NT2/D1 (cell line): ENCODE measurements around the gene CYP2A7.
"Not testable (repeated sequence)": the region's sequence is repeated elsewhere in the genome, so short reads cannot be mapped to it uniquely, and the experiment has no call there.

Experiments used
- DNase-seq: peaks from one replicate; pipeline ENCODE4 v3.0.0-alpha.2; 2011; ENCODE audit warnings: low read depth, low spot score
- H3K27me3 ChIP-seq: 2 replicates; pipeline ENCODE4 v1.6.0; 2011; ENCODE audit warnings: mild to moderate bottlenecking; ENCODE audit not compliant: insufficient read length, insufficient read depth
- H3K36me3 ChIP-seq: 2 replicates; pipeline ENCODE4 v1.6.1; 2011; ENCODE audit warnings: mild to moderate bottlenecking, low read length, mixed read lengths; ENCODE audit not compliant: insufficient read depth, insufficient read length
- H3K4me1 ChIP-seq: 2 replicates; pipeline ENCODE4 v1.5.1; 2011; ENCODE audit not compliant: insufficient read depth, insufficient read length
- H3K4me3 ChIP-seq: 2 replicates; pipeline ENCODE4 v1.5.1; 2011; ENCODE audit warnings: low read depth; ENCODE audit not compliant: insufficient read length
- H3K9ac ChIP-seq: 2 replicates; pipeline ENCODE4 v1.6.0; 2011; ENCODE audit warnings: low read depth; ENCODE audit not compliant: insufficient read length
- H3K9me3 ChIP-seq: 2 replicates; pipeline ENCODE4 v1.5.1; 2011; ENCODE audit warnings: mild to moderate bottlenecking, low read length; ENCODE audit not compliant: insufficient read depth
- SUZ12 ChIP-seq: IDR thresholded peaks from 2 replicates; pipeline ENCODE4 v1.6.1; 2011; ENCODE audit not compliant: insufficient read length, insufficient read depth; ENCODE audit errors: extremely low read depth
- YY1 ChIP-seq: IDR thresholded peaks from 2 replicates; pipeline ENCODE4 v1.6.1; 2011; ENCODE audit not compliant: insufficient read length, insufficient read depth
- ZNF274 ChIP-seq: IDR thresholded peaks from 2 replicates; pipeline ENCODE4 v1.6.1; 2011; ENCODE audit warnings: mild to moderate bottlenecking, low read depth, low read length

Gene CYP2A7, protein sequence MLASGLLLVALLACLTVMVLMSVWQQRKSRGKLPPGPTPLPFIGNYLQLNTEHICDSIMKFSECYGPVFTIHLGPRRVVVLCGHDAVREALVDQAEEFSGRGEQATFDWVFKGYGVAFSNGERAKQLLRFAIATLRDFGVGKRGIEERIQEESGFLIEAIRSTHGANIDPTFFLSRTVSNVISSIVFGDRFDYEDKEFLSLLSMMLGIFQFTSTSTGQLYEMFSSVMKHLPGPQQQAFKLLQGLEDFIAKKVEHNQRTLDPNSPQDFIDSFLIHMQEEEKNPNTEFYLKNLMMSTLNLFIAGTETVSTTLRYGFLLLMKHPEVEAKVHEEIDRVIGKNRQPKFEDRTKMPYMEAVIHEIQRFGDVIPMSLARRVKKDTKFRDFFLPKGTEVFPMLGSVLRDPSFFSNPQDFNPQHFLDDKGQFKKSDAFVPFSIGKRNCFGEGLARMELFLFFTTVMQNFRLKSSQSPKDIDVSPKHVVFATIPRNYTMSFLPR

DNA sequence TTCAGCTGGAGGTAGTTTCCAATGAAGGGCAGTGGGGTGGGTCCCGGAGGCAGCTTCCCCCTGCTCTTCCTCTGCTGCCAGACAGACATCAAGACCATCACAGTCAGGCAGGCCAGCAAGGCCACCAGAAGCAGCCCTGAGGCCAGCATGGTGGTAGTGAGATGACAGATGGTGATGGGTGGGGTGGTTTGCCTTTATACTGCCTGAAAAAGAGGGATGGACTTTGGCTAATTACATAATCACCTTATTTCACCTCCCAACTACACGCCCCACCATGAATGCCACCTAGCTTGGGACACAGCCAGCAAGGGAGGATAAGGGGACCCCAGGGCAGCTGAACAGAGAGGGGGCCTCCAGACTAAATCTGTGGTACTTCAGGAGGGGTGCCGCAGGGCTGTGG is at the start of gene CYP2A7:
CYP2A7 (minus strand) TSS at position 170 of the 400 bp plus-strand sequence; CDS start at position 149, 21 bp downstream.
- H3K4me1 ChIP-seq, H3K36me3 ChIP-seq, H3K9ac ChIP-seq, DNase-seq, H3K9me3 ChIP-seq, H3K27me3 ChIP-seq, H3K4me3 ChIP-seq: not testable (repeated sequence)

DNA sequence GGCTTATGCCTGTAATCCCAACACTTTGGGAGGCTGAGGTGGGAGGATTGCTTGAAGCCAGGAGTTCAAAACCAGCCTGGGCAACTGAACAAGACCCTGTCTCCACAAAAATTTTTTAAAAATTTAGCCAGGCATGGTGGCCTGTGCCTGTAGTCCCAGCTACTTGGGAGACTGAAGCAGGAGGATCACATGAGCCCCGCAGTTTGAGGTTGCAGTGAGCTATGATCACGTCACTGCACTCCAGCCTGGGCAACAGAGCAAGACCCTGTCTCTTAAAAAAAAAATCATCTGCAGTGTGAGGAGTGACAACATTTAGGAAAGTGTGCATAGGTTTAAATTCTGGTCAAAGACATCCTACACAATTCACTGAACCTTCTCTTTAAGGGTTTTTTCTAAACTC is 48.8 kb upstream of the CYP2A7 start:
- H3K4me3 ChIP-seq, DNase-seq, H3K9me3 ChIP-seq, H3K27me3 ChIP-seq, H3K9ac ChIP-seq, H3K4me1 ChIP-seq, H3K36me3 ChIP-seq: not testable (repeated sequence)

DNA sequence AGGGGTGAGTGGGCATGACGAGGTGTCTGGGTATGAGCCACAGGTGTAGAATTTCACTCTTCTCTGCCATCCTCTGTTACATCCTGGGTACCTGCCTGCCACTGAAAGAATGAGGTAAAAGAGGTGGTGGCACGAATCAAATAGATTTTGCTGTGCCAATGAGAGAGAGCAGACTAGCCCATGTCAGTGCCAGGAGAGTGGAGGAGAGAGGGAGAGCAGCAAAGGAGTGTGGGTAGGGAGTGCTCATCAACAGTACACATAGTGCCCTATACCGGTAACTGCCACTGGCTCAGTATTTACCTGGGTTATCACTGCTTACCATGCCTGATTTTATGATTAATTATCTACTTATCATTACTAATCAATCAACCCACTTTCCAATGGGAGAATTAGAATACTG is 47.9 kb upstream of the CYP2A7 start:
- not testable (repeated sequence) for DNase-seq, H3K4me1 ChIP-seq, H3K36me3 ChIP-seq, H3K9me3 ChIP-seq, H3K27me3 ChIP-seq, H3K9ac ChIP-seq, H3K4me3 ChIP-seq

DNA sequence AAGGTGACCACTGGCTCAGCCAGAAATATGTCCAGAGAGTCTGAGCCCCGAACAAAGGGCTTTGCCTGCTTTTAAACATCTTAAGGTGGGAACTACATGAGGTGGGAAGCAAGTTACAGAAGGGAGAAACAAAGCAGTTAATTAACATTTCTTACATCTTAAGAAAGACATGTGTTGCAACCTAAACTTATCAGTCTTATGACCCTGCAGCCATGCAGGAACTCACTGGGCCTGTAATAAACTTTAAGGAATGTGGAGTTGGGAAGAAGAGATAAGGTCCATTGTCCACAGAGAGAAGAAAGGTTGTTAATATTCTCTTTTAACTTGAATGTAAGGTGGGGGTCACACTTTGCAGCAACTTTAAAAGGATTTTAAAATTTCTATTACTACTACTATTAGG is 46.8 kb upstream of the CYP2A7 start:
- TF ChIP-seq ZNF274 (no peak), YY1 (no peak), SUZ12 (no peak)
- no peaks in the 10 kb centered on the region for H3K4me1 ChIP-seq
- no peaks in the 10 kb centered on the region for H3K27me3 ChIP-seq
- H3K36me3 ChIP-seq = no peaks in the 10 kb centered on the region
- H3K9ac ChIP-seq = no peak overlapping the region
- DNase-seq = no peak
- H3K4me3 ChIP-seq = no peak overlapping the region
- no peaks in the 10 kb centered on the region for H3K9me3 ChIP-seq

DNA sequence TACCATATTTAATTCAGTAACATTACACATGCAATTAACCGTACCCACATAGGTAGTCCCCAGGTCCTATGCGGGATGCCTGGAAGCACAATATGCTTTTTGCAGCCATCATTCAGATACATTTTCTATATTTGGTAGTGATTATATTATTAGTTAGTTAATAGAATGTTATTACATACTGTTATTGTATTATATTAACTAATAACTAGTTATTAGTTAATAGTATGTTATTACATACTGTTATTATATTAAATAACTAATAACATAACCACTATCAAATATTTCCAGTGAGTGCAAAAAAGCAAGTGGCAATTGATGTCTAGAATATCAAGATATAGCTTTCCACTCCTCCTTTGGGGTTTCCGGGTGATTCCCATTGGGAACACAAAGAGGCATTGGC is 45.5 kb upstream of the CYP2A7 start:
- TF ChIP-seq YY1 (no peak), ZNF274 (no peak), SUZ12 (no peak)
- H3K4me1 ChIP-seq = no peaks in the 10 kb centered on the region
- no peaks in the 10 kb centered on the region for H3K9me3 ChIP-seq

DNA sequence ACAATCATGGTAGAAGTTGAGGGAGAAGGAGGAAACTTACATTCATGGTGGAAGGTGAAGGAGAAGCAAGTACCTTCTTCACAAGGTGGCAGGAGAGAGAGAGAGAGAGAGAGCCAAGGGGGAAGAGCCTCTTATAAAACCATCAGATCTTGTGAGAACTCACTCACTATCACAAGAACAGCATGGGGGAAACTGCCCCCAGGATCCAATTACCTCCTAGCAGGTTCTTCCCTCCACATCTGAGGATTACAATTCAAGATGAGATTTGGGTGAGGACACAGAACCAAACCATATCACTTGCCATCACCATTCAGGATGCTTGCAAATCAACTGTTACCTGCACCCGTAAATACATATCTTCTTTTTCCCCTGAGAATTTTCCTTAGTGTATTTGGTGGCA is 44.2 kb upstream of the CYP2A7 start:
- not testable (repeated sequence) for H3K36me3 ChIP-seq, H3K9ac ChIP-seq, H3K4me3 ChIP-seq, H3K4me1 ChIP-seq, H3K9me3 ChIP-seq, H3K27me3 ChIP-seq, DNase-seq

More for the DNA sequence above, 45.5 kb upstream of the CYP2A7 start:
- H3K27me3 ChIP-seq = no peaks in the 10 kb centered on the region
- H3K4me3 ChIP-seq = no peak overlapping the region
- no peaks in the 10 kb centered on the region for H3K36me3 ChIP-seq
- no peak for DNase-seq
- no peak overlapping the region for H3K9ac ChIP-seq

DNA sequence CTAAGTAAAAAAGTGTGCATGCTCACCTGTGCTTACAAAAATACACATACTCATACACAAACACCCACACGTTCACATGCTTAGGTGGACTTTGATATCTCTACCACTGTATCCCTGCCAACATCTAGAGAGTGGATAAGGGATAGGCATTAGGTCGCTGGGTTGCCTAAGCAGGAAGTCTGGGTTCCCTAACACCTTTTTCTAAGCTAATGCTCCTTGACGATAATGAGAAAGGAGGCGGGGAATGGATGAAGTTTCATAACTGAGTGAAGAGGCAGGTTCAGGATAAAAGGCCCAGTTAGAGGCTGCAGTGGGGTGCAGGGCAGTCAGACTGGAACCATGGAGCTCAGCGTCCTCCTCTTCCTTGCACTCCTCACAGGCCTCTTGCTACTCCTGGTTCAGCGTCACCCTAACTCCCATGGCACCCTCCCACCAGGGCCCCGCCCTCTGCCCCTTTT is 41.9 kb upstream of the CYP2A7 start:
- H3K9ac ChIP-seq = no peak overlapping the region
- no peaks in the 10 kb centered on the region for H3K36me3 ChIP-seq
- H3K9me3 ChIP-seq = peaks cover 15% of the 10 kb centered on the region
- H3K4me3 ChIP-seq = no peak overlapping the region
- H3K27me3 ChIP-seq = no peaks in the 10 kb centered on the region
- H3K4me1 ChIP-seq = peaks cover 3% of the 10 kb centered on the region
- DNase-seq = no peak
- no peak for TF ChIP-seq SUZ12
- TF ChIP-seq YY1 = no peak
- no peak for TF ChIP-seq ZNF274

DNA sequence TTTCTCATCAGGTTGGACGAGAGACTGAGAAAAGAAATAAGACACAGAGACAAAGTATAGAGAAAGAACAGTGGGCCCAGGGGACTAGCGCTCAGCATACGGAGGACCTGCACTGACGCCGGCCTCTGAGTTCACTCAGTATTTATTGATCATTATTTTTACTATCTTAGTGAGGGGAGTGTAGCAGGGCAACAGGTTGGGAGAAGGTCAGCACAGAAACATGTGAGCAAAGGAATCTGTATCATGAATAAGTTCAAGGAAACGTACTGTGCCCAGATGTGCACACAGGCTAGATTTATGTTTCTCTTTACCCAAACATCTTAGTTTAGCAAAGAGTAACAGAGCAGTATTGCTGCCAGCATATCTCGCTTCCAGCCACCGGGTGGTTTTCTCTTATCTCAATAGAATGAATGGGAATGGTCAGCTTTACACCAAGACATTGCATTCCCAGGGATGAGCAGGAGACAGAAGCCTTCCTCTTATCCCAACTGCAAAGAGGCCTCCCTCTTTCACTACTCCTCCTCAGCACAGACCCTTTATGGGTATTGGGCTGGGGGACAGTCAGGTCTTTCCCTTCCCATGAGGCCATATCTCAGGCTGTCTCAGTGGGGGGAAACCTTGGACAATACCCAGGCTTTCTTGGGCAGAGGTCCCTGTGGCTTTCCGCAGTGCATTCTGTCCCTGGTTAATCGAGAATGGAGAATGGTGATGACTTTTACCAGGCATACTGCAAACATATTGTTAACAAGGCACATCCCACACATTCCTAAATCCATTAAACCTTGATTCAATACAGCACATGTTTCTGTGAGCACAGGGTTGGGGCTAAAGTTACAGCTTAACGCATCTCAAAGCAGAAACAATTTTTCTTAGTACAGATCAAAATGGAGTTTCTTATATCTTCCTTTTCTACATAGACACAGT is 40.5 kb upstream of the CYP2A7 start:
- peaks cover 17% of the 10 kb centered on the region for H3K9me3 ChIP-seq
- H3K4me1 ChIP-seq, H3K36me3 ChIP-seq, DNase-seq, H3K27me3 ChIP-seq, H3K4me3 ChIP-seq, H3K9ac ChIP-seq: not testable (repeated sequence)
